GM18517 (cell line): ENCODE measurements around the gene ADI1.
A peak's percentile ranks its signal among the peaks of the same experiment; 100 is the strongest.
"Not testable (repeated sequence)": the region's sequence is repeated elsewhere in the genome, so short reads cannot be mapped to it uniquely, and the experiment has no call there.

Experiments used
- ATAC-seq: cut with Tn5 transposase; IDR thresholded peaks from one replicate; pipeline ENCODE4 v1.9.1; 2021; ENCODE audit warnings: mild to moderate bottlenecking, moderate library complexity; ENCODE audit not compliant: unreplicated experiment

The ADI1 gene

DNA sequence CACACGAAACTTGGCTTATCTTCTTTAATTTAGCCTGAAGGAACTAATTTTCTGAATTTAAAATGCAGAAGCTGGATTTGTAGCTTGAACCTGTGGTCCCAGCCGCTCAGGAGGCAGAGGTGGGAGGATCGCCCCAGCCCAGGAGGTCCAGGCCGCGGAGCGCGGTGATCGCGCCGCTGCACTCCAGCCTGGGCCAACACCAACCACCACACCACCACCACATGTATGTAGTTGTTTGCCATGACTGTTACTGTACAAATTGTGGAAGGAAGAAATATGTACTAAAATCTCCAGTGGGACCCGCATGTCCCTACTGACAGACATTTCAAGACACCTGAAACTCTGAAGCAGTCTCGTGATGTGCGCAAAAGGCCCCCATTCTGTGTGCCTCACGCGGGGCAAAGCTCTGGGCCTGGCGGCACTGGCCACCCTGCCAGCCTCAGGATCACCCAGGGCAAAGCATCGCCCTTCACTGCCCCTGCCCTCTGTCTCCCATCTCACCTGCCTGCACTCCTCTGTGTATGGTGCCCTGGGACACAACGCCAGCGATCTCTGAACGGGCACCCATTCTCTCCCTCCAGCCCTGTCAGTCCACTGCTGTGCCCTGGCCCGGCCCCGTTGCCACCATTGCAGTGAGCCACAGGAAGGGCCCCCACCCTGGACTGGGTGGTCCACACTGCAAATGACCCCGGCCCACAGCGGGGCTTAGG is 10.1 kb upstream of the ADI1 start:
- no peak for ATAC-seq

DNA sequence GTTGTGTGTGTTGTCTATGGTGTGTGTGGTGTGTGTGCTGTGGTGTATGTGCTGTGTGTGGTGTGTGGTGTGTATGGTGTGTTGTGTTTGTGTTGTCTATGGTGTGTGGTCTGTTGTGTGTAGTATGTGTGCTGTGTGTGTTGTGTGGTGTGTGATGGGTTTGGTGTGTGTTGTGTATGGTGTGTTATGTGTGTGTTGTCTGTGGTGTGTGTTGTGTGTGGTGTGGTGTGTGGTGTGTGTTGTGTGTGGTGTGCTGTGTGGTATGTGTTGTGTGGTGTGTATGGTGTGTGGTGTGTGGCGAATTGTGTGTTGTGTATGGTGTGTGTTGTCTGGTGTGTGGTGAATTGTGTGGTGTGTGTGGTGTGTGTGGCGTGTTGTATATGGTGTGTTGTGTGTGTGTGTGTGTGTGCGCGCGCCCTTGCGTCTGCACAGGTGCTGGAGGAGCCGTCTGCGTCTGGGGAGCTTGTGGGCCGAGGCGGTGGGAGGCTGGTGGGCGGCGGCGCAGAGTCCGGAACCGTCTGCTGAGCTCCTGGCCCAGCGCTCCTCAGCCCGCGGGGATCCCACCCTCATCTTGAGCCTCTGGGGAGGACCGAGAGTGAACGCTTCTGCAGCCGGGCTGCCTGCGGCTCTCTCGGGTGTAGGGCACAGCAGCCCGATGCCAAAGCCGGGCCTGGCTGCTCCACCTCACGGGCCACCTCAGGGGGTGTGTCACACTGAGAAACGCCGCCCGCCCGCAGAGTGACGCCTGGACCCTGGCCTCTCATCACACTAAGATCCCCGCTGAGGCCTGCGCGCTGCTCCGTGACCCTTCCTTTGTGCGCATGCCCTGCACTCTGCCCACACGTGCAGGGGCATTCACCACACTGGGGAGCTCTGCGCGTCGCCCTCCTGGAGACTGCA is 8.8 kb upstream of the ADI1 start:
- no peak for ATAC-seq

- ATAC-seq: no peak
These were observed 7.5 kb upstream of the ADI1 start for GRCh38 chr2:3526871-3527270.

GRCh38 chr2:3523551-3524041 is 4.3 kb upstream of the ADI1 start:
- no peak for ATAC-seq

DNA sequence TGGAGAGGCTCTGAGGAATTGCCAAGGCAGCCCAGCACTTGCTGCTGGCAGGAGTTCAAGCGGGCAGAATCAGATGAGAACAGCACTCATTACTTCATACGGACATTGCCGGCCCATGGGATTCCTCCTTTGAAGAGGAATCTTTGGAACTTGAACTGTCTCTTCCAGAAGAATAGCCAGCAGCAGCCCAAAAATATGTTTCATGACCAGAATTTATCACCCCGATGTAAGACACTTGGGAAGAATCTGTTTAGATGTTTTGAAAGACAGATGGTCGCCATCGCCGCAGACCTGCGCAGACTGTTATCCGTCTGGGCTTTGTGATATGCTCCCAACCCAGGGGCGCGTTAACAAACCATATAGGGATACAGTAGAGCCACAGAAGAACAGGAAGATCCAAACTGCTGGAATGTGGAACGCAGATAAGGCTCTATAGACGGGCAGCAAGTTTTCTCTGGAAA is 3.7 kb upstream of the ADI1 start:
- no peak for ATAC-seq

- ATAC-seq: no peak
These were observed 1.3 kb upstream of the ADI1 start for GRCh38 chr2:3520591-3520990.

GRCh38 chr2:3518496-3519254 is 656 bp downstream of the ADI1 start:
- ATAC-seq: peak; percentile 74

DNA sequence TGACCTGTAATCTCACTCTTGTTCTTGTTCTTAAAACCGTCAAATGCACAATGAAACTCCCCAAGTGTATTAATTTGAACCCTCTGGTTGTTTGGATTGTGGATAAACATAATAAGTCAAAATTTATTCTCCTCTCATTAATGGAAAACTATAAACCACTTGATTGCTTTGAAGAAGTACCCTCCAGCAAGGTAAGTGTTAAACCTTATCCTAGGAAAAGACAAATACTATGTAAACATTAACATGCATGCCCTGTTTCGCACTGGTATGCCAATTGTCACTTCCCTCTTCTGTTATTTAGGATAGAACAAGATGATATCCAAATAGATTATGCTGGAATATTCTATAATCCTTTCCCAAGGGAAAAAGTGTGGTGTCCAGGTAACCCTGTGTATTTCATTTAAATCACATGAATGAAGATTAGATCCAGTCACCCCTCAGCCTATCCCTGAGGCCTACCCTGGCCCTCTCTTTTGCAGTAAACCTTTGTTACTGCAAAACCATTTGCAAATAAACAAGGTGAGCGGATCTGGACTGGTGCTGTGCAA is 1.3 kb downstream of the ADI1 start:
- ATAC-seq: no peak

- ATAC-seq: no peak
These were observed 2.5 kb downstream of the ADI1 start for GRCh38 chr2:3516831-3517230.

DNA sequence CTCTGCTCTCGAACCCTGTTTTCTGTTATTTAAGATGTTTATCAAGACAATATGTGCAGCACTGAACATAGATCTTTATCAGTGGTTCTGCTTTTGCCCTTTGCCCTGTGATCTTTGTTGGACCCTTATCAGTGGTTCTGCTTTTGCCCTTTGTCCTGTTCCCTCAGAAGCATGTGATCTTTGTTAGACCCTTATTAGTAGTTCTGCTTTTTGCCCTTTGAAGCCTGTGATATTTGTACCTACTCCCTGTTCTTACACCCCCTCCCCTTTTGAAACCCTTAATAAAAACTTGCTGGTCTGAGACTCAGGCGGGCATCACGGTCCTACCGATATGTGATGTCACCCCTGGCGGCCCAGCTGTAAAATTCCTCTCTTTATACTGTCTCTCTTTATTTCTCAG is 3.9 kb downstream of the ADI1 start:
- not testable (repeated sequence) for ATAC-seq

DNA sequence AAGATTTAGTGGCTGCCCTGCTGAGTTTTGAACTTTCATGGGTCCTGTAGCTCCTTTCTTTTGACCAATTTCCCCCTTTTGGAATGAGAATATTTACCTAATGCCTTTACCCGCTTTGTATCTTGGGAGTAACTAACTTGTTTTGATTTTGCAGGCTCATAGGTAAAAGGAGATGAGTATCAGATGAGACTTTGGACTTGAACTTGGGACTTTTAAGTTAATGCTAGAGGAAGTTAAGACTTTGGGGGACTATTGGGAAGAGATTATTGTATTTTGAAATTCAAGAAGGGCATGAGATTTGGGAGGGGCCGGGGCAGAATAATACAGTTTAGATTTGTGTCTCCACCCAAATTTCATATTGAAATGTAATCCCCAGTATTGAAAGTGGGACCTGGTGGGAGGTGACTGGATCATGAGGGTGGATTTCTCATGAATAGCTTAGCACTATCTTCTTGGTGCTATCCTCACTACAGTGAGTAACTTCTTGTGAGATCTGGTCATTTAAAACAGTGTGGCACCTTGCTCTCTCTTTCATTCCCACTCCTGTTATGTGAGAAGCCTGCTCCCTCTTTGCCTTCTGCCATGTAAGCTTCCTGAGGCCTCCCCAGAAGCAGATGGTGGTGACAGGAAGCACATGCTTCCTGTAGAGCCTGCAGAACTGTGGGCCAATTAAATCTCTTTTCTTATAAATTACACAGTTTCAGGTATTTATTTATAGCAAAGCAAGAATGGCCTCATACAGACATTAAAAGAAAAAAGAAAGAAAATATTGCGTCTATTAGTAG is 6.1 kb downstream of the ADI1 start:
- no peak for ATAC-seq

GRCh38 chr2:3512086-3512485 is 7.2 kb downstream of the ADI1 start:
- no peak for ATAC-seq

- no peak for ATAC-seq
These were observed 13.6 kb downstream of the ADI1 start for GRCh38 chr2:3505771-3506170.

DNA sequence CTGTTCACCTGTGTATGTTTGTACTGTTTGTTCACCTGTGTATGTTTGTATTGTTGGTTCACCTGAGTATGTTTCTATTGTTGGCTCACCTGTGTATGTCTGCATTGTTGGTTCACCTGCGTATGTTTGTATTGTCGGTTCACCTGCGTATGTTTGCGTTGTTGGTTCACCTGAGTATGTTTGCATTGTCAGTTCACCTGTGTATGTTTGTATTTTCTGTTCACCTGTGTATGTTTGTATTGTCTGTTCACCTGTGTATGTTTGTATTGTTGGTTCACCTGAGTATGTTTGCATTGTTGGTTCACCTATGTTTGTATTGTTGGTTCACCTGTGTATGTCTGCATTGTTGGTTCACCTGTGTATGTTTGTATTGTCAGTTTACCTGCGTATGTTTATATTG is 14.6 kb downstream of the ADI1 start:
- ATAC-seq: no peak

DNA sequence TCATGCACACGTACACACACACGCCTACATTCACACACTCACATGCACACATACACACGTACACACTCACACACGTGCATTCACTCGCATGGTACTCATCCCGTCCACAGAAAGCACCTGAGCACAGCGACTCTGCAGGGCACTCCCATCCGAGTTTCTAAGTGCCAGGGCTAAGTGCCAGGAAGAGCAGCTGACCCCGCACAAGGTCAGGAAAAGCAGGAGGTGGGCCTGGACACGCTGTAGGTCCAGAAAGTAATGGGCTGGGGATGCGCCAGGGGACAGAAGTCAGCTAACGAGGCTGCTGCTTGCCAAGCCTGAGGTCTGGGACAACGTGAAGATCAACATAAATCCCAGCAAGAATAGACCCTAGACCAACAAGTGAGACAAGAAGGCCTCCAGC is 15.8 kb downstream of the ADI1 start:
- no peak for ATAC-seq

GRCh38 chr2:3503046-3503445 is 16.3 kb downstream of the ADI1 start:
- ATAC-seq: no peak

DNA sequence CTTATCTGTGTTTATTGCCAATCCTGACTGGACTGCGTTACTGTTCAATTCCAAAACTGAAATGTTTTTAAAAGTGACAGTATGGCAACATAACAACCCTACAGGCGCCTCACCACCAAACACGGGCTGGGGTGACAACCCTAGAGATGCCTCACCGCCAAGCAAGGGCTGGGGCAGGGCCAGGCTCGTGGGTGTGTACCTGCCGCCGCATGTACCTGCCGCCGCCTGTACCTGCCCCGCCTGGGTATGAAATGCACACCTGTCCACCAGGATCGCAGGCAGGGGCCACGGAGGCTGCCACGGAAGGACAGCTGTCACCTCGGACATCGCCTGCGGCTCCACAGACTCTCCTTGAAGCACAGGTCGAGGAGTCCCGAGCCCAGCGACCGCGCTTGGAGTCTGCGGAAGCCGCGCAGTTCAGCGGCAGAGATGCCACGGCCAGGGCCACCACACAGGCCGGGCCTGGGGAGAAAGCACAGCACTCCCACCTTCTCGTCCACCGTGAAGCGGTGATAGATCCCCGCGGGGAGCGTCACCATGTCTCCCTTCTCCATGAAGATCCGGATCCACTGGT is 18.9 kb downstream of the ADI1 start:
- ATAC-seq: no peak

DNA sequence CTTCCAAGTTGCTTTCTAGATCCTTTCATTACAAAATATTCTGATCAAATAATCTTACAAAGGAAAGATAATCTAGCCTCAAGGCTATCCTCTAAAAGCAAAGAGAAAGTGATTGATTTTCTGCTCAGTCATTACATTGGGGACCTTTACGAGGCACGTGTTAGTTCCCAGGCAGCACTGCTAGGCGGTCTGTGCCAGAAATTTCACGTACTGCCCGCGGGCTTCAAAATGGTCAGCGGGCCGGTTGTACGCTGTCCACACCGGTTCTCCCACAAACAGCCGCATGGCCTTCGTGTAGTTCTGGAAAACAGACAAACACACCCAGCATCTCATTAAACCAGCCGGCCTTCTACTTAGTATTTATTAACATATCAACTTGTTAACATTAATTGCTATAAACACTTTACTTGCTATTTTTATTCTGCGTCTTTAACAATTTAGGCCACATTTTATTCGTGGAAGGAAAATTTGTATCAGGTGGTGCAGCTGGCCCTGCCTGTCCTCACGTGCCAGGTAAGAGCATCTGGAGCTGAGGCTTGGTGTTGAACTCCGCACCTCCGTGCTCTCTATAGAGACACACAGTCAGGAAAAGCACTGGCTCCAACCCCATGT is 20.4 kb downstream of the ADI1 start:
- ATAC-seq: no peak

DNA sequence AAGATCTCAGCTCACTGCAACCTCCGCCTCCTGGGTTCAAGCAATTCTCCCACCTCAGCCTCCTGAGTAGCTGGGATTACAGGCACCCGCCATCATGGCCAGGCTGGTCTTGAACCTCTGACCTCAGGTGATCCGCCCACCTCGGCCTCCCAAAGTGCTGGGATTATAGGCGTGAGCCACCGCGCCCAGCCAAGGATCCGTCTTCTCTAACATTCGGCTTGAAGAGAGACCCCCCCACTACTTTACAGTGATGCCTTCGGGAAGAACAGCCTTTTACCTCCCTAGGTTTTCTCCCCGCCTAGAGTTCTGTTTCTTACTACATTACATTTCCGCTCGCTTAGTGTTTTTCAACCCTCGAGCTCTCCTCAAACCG is 22.6 kb downstream of the ADI1 start:
- not testable (repeated sequence) for ATAC-seq
